Endodermal cell (in vitro differentiated cells): ENCODE results near the gene TOM1. TPM values are rescaled to one million over a fixed set of nuclear protein-coding genes. Genes with fewer than 3 reads are reported as not detected.
A peak's percentile ranks its signal among the peaks of the same experiment; 100 is the strongest.

Experiments
- DNase-seq: peaks from one replicate; pipeline ENCODE4 v3.0.0-alpha.2; 2017
- H3K27ac ChIP-seq: 2 replicates; pipeline ENCODE4 v1.5.1; 2013; ENCODE audit warnings: mild to moderate bottlenecking, low read depth, low read length, moderate library complexity
- H3K27me3 ChIP-seq: 2 replicates; pipeline ENCODE4 v1.6.1; 2013; ENCODE audit warnings: mild to moderate bottlenecking, low read length, moderate library complexity; ENCODE audit not compliant: insufficient read depth, control insufficient read depth, poor library complexity, severe bottlenecking
- H3K36me3 ChIP-seq: 2 replicates; pipeline ENCODE4 v1.7.0; 2013; ENCODE audit warnings: mild to moderate bottlenecking, low read length, moderate library complexity; ENCODE audit not compliant: control insufficient read depth, insufficient read depth
- H3K4me1 ChIP-seq: one replicate; pipeline ENCODE4 v1.7.0; 2013; ENCODE audit warnings: low read length; ENCODE audit not compliant: control insufficient read depth, insufficient read depth
- H3K4me3 ChIP-seq: 2 replicates; pipeline ENCODE4 v1.5.1; 2013; ENCODE audit warnings: mild to moderate bottlenecking, low read length, moderate library complexity
- H3K9ac ChIP-seq: 2 replicates; pipeline ENCODE4 v1.6.1; 2013; ENCODE audit warnings: mild to moderate bottlenecking, low read length, moderate library complexity; ENCODE audit not compliant: poor library complexity, severe bottlenecking; ENCODE audit errors: extremely low read depth
- H3K9me3 ChIP-seq: 2 replicates; pipeline ENCODE4 v1.6.1; 2013; ENCODE audit warnings: mild to moderate bottlenecking, low read length, moderate library complexity; ENCODE audit not compliant: control insufficient read depth
- H3K27ac Mint-ChIP-seq: 2 replicates; pipeline ENCODE4 v1.8.0; 2020; ENCODE audit warnings: mixed read lengths
- H3K27me3 Mint-ChIP-seq: 2 replicates; pipeline ENCODE4 v1.8.0; 2021; ENCODE audit warnings: mild to moderate bottlenecking, mixed read lengths; ENCODE audit not compliant: insufficient read depth
- H3K36me3 Mint-ChIP-seq: 2 replicates; pipeline ENCODE4 v1.8.0; 2020; ENCODE audit warnings: low read depth, mixed read lengths
- H3K4me1 Mint-ChIP-seq: 2 replicates; pipeline ENCODE4 v1.8.0; 2020; ENCODE audit warnings: mixed read lengths
- H3K4me3 Mint-ChIP-seq: 2 replicates; pipeline ENCODE4 v1.8.0; 2020; ENCODE audit warnings: mild to moderate bottlenecking, moderate library complexity, mixed read lengths
- H3K9me3 Mint-ChIP-seq: 2 replicates; pipeline ENCODE4 v1.8.0; 2020; ENCODE audit warnings: mild to moderate bottlenecking, mixed read lengths
- WGBS, 2 experiments: methylation state at CpG; one replicate each; pipeline versions ENCODE4 v1.1.5 to v1.1.7; 2013; ENCODE audit warnings: missing lambda C conversion rate in 2 of 2, mixed read lengths in 1 of 2; ENCODE audit not compliant: insufficient coverage in 1 of 2, insufficient read length in 1 of 2; 5-methylcytosine and 5-hydroxymethylcytosine counted together
- total RNA-seq, 2 donors: library from RNA; stranded (reverse); fragmentation: NEBNext Ultra II Directional in 1 of 2; extraction: Animal tissue kit (Norgen Biotek cat#: 25700) in 1 of 2; gene quantifications; 2 replicates in 1 of 2; 3 replicates in 1 of 2; pipeline ENCODE4 v1.2.1, GENCODE V29; 2021
- TF ChIP-seq, protein P1 (sequence below): fragments of 200-600 bp; sonication (generic); conservative IDR thresholded peaks from 2 replicates; pipeline ENCODE4 v1.5.0; 2021; ENCODE audit warnings: antibody characterized with exemption, mild to moderate bottlenecking

Gene TOM1
- total RNA-seq, 2 donors from 2014 or later = 31.3 to 33.3 TPM

DNA sequence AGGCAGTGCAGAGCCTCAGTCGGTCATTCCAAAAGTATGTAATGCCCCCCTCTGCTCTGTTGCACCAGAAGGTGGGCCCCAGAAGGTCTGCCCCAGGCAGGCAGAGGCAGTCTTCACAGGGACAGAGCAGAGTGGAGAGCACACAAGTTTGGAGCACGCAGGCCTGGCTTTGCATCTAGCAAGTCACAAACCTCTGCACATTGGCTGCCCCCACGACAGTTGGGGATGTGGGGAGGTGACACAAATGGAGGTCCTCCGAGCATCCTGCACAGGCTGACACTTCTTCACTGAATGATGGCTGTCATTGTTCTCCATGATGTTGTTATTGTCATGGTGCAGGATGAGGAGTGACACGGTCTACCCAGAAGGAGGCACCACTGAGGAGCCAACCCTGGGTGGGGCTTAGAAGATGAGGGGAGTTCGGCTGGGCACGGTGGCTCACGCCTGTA is 11.9 kb downstream of the TOM1 start:
- H3K36me3 ChIP-seq = no peaks in the 10 kb centered on the region
- no peaks in the 10 kb centered on the region for H3K27me3 ChIP-seq
- H3K9me3 ChIP-seq = no peaks in the 10 kb centered on the region
- Mint-ChIP-seq H3K27ac (no peak overlapping the region), H3K36me3 (peaks cover 5% of the 10 kb centered on the region), H3K27me3 (no peaks in the 10 kb centered on the region), H3K9me3 (no peaks in the 10 kb centered on the region), H3K4me3 (no peak overlapping the region), H3K4me1 (peaks cover 28% of the 10 kb centered on the region)
- no peak overlapping the region for H3K4me3 ChIP-seq
- WGBS, 2 experiments = 94 to 96% methylated on average over 6 to 8 of the region's 8 CpGs
- no peak for DNase-seq
- H3K9ac ChIP-seq = no peak overlapping the region
- no peak overlapping the region for H3K27ac ChIP-seq
- peaks cover 3% of the 10 kb centered on the region for H3K4me1 ChIP-seq
- TF ChIP-seq, protein P1, sequence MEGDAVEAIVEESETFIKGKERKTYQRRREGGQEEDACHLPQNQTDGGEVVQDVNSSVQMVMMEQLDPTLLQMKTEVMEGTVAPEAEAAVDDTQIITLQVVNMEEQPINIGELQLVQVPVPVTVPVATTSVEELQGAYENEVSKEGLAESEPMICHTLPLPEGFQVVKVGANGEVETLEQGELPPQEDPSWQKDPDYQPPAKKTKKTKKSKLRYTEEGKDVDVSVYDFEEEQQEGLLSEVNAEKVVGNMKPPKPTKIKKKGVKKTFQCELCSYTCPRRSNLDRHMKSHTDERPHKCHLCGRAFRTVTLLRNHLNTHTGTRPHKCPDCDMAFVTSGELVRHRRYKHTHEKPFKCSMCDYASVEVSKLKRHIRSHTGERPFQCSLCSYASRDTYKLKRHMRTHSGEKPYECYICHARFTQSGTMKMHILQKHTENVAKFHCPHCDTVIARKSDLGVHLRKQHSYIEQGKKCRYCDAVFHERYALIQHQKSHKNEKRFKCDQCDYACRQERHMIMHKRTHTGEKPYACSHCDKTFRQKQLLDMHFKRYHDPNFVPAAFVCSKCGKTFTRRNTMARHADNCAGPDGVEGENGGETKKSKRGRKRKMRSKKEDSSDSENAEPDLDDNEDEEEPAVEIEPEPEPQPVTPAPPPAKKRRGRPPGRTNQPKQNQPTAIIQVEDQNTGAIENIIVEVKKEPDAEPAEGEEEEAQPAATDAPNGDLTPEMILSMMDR = no peak

DNA sequence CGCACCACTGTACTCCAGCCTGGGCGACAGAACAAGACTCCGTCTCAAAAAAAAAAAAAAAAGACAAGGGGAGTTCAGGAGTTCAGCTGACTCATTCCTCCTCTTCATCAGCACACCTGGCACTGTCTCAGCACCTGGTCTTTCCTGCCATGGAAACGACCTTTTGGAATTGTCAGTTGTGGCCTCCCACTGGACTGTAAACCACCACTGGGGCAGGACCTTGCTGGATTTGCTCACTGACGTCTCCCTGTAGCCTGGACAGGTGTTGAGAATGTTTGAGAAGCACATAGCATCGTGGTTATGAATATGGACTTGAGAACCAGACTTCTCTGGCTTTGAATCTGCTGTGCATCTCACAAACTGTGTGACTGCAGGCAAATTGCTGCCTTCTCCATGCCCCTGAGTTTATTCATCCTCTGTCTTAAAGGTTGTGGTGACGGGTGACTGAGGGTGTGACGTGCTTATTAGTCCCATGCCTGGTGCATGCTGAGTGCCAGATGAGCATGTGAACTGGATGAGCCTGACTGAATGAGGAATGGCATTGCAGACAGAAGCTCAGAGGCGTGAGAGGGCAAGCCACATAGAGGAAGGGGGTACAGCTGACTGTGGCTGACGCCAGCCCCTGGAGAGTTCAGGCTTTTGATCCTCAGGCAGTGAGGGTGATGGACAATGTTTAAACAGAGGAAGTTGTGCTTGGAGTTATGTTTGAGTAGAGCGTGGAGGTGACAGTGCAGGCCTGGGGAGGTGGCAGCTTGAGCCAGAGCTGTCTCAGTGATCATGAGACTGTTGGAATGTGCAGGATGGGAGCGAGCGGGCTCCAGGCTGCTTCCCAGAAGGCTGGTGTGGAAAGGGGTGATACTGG is 12.7 kb downstream of the TOM1 start:
- Mint-ChIP-seq H3K27ac (peak overlapping the region; percentile 6), H3K4me1 (peaks cover 23% of the 10 kb centered on the region), H3K36me3 (peaks cover 5% of the 10 kb centered on the region), H3K9me3 (no peaks in the 10 kb centered on the region), H3K4me3 (no peak overlapping the region), H3K27me3 (no peaks in the 10 kb centered on the region)
- H3K36me3 ChIP-seq = no peaks in the 10 kb centered on the region
- H3K9ac ChIP-seq = no peak overlapping the region
- no peak overlapping the region for H3K27ac ChIP-seq
- peaks cover 3% of the 10 kb centered on the region for H3K4me1 ChIP-seq
- TF ChIP-seq, protein P1 = no peak
- H3K4me3 ChIP-seq = no peak overlapping the region
- no peaks in the 10 kb centered on the region for H3K9me3 ChIP-seq
- 81 to 94% methylated on average over 8 to 13 of the region's 13 CpGs for WGBS, 2 experiments
- no peaks in the 10 kb centered on the region for H3K27me3 ChIP-seq
- no peak for DNase-seq

DNA sequence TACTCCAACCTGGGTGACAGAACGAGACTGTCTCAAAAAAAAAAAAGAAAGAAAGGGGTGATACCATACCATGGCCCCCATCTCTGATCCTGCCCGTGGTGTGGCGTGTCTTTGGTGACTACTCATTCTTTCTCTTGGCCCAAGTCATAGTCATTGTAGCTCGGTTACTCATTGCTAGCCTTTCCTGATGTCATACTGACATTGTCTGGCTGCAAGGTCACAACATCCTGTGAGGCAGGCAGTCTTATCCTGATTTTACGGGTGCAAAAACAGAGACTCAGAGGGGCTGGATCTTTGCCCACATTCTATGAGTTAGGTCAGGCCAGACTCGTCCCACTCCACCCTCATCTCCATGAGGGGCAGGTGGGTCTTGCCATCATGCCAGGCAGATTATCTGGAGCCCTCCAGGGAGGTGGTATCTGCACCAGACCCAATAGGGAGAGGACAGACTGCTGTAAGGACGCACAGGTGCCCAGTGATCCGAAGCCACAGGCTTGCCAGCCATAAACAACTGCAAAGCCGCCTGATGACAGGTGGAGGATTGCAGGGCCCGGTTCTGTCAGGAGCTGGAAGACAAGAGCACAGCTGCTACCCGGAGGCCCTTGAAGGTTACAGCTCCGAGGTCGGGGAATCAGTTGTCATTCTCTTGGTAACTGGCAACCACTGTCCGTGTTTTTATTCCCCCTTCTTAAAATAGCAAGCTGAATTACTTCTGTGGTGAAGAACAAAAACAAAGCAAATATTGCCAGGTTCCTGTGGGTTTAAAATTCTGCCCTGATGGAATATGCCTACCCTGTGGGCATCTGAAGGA is 13.8 kb downstream of the TOM1 start:
- Histone ChIP-seq H3K4me3 (no peak overlapping the region), H3K27ac (no peak overlapping the region), H3K27me3 (no peaks in the 10 kb centered on the region), H3K4me1 (peaks cover 3% of the 10 kb centered on the region), H3K9me3 (no peaks in the 10 kb centered on the region), H3K9ac (no peak overlapping the region), H3K36me3 (no peaks in the 10 kb centered on the region)
- H3K4me3 Mint-ChIP-seq = no peak overlapping the region
- H3K27ac Mint-ChIP-seq = no peak overlapping the region
- H3K9me3 Mint-ChIP-seq = no peaks in the 10 kb centered on the region
- H3K36me3 Mint-ChIP-seq = peaks cover 5% of the 10 kb centered on the region
- TF ChIP-seq, protein P1 = no peak
- no peak for DNase-seq
- no peaks in the 10 kb centered on the region for H3K27me3 Mint-ChIP-seq
- 89 to 91% methylated on average over 13 to 14 of the region's 14 CpGs for WGBS, 2 experiments
- peaks cover 23% of the 10 kb centered on the region for H3K4me1 Mint-ChIP-seq
